IMR-90 (cell line): ENCODE measurements around the gene TAAR9. TPM values are rescaled to one million over a fixed set of nuclear protein-coding genes. Genes with fewer than 3 reads are reported as not detected.

Source experiments
- ATAC-seq: fragments of 200-7000 bp; cut with Tn5 transposase; 2 replicates; pipeline ENCODE4 v1.9.1; 2020; ENCODE audit warnings: low read depth, mild to moderate bottlenecking, moderate library complexity
- BruUV-seq: library from RNA; stranded (reverse); fragments of 400-500 nt; replicated peaks from 2 replicates; lab custom pipeline; 2021; lab: Mats Ljungman, UMichigan
- CTCF ChIA-PET: fragments of 300-600 bp; formaldehyde crosslinking; extraction: SDS; loops from one replicate; lab custom pipeline; 2021; ENCODE audit warnings: antibody characterized with exemption; lab: Yijun Ruan, JAX
- POLR2A ChIA-PET: fragments of 300-600 bp; sonication (Branson Sonifier 250); formaldehyde crosslinking; loops from one replicate; lab custom pipeline; 2022; ENCODE audit warnings: antibody characterized with exemption; ENCODE audit not compliant: unreplicated experiment; lab: Charles Lee
- DNase-seq: peaks from one replicate; pipeline ENCODE4 v3.0.0; 2013
- H2AFZ ChIP-seq: replicated peaks from 2 replicates; pipeline ENCODE3; 2013; ENCODE audit warnings: low read length, mild to moderate bottlenecking; ENCODE audit not compliant: poor library complexity
- H2AK5ac ChIP-seq: 2 replicates; pipeline ENCODE4 v1.6.1; 2013; ENCODE audit warnings: low read depth, low read length, inconsistent platforms
- H2AK9ac ChIP-seq: replicated peaks from 2 replicates; pipeline ENCODE3; 2013; ENCODE audit warnings: mild to moderate bottlenecking, low read depth, low read length, moderate library complexity; ENCODE audit not compliant: poor library complexity
- H2BK120ac ChIP-seq: 2 replicates; pipeline ENCODE4 v1.6.1; 2013; ENCODE audit warnings: low read depth, low read length, inconsistent platforms
- H2BK15ac ChIP-seq: 3 replicates; pipeline ENCODE4 v1.6.1; 2013; ENCODE audit warnings: low read depth, low read length, inconsistent platforms
- H2BK20ac ChIP-seq: 2 replicates; pipeline ENCODE4 v1.6.1; 2013; ENCODE audit warnings: low read depth, mild to moderate bottlenecking, inconsistent platforms, low read length, moderate library complexity
- H2BK5ac ChIP-seq: 2 replicates; pipeline ENCODE4 v1.6.1; 2013; ENCODE audit warnings: mild to moderate bottlenecking, low read depth, low read length, inconsistent platforms; ENCODE audit not compliant: poor library complexity, severe bottlenecking
- H3K14ac ChIP-seq: replicated peaks from 2 replicates; pipeline ENCODE4 v1.6.1; 2013; ENCODE audit warnings: low read depth, low read length, inconsistent platforms
- H3K18ac ChIP-seq: 2 replicates; pipeline ENCODE4 v1.6.1; 2013; ENCODE audit warnings: low read depth, low read length, control low read depth
- H3K23ac ChIP-seq: 2 replicates; pipeline ENCODE4 v1.6.1; 2013; ENCODE audit warnings: low read depth, low read length, inconsistent platforms
- H3K27ac ChIP-seq: 2 replicates; pipeline ENCODE4 v1.5.1; 2013; ENCODE audit warnings: mild to moderate bottlenecking, control low read depth, low read length; ENCODE audit not compliant: insufficient read depth
- H3K27me3 ChIP-seq: 2 replicates; pipeline ENCODE4 v1.6.1; 2013; ENCODE audit warnings: low read length; ENCODE audit not compliant: control insufficient read depth, insufficient read depth
- H3K36me3 ChIP-seq: 2 replicates; pipeline ENCODE4 v1.6.1; 2013; ENCODE audit warnings: low read length, mixed read lengths; ENCODE audit not compliant: control insufficient read depth, insufficient read depth
- H3K4ac ChIP-seq: 2 replicates; pipeline ENCODE4 v1.6.1; 2013; ENCODE audit warnings: low read depth, low read length, inconsistent platforms
- H3K4me1 ChIP-seq: 2 replicates; pipeline ENCODE4 v1.6.1; 2013; ENCODE audit warnings: low read length, mixed read lengths; ENCODE audit not compliant: control insufficient read depth, insufficient read depth
- H3K4me2 ChIP-seq: 2 replicates; pipeline ENCODE4 v1.6.1; 2013; ENCODE audit warnings: low read depth, mild to moderate bottlenecking, control low read depth, low read length, moderate library complexity
- H3K4me3 ChIP-seq: 2 replicates; pipeline ENCODE4 v1.5.1; 2013; ENCODE audit warnings: low read depth, mild to moderate bottlenecking, control low read depth, low read length, moderate library complexity; ENCODE audit not compliant: insufficient read depth
- H3K56ac ChIP-seq: 2 replicates; pipeline ENCODE4 v1.6.1; 2013; ENCODE audit warnings: low read length, inconsistent platforms; ENCODE audit not compliant: insufficient read depth; ENCODE audit errors: extremely low read depth
- H3K79me1 ChIP-seq, 2 experiments: 2 replicates each; pipeline ENCODE4 v1.6.1; 2013; ENCODE audit warnings: low read length in 2 of 2, inconsistent platforms in 1 of 2, low read depth in 1 of 2
- H3K9ac ChIP-seq: 2 replicates; pipeline ENCODE4 v1.6.1; 2013; ENCODE audit warnings: low read depth, low read length, control low read depth
- H3K9me1 ChIP-seq: 2 replicates; pipeline ENCODE4 v1.6.1; 2013; ENCODE audit warnings: low read length, inconsistent platforms; ENCODE audit not compliant: insufficient read depth
- H3K9me3 ChIP-seq: 2 replicates; pipeline ENCODE4 v1.6.1; 2013; ENCODE audit warnings: low read length; ENCODE audit not compliant: control insufficient read depth, insufficient read depth
- H4K20me1 ChIP-seq: 2 replicates; pipeline ENCODE4 v1.6.1; 2013; ENCODE audit warnings: low read length, inconsistent platforms; ENCODE audit not compliant: insufficient read depth
- H4K5ac ChIP-seq: 2 replicates; pipeline ENCODE4 v1.6.1; 2013; ENCODE audit warnings: mild to moderate bottlenecking, low read depth, low read length, control low read depth
- H4K8ac ChIP-seq, 2 experiments: 2 replicates each; pipeline ENCODE4 v1.6.1; 2013; ENCODE audit warnings: low read depth in 2 of 2, low read length in 2 of 2, control low read depth in 1 of 2, inconsistent platforms in 1 of 2
- H4K91ac ChIP-seq: 2 replicates; pipeline ENCODE4 v1.6.1; 2013; ENCODE audit warnings: low read depth, low read length, inconsistent platforms; ENCODE audit not compliant: insufficient read depth
- BHLHE40 ChIP-seq: fragments of 150-350 bp; IDR thresholded peaks from 2 replicates; pipeline ENCODE4 v1.6.1; 2016; ENCODE audit warnings: mild to moderate bottlenecking, low read depth, low read length
- CEBPB ChIP-seq: IDR thresholded peaks from 2 replicates; pipeline ENCODE4 v1.6.1; 2012; ENCODE audit warnings: low read depth, low read length, improper control_type of control experiment
- CHD1 ChIP-seq: IDR thresholded peaks from 2 replicates; pipeline ENCODE4 v1.6.1; 2012; ENCODE audit warnings: low read depth, low read length, improper control_type of control experiment
- FOS ChIP-seq: fragments of 150-350 bp; IDR thresholded peaks from 2 replicates; pipeline ENCODE4 v1.6.1; 2016; ENCODE audit warnings: low read depth, low read length
- MAFK ChIP-seq: IDR thresholded peaks from 2 replicates; pipeline ENCODE4 v1.6.1; 2012; ENCODE audit warnings: low read depth, low read length, improper control_type of control experiment
- MAZ ChIP-seq: IDR thresholded peaks from 2 replicates; pipeline ENCODE4 v1.6.1; 2012; ENCODE audit warnings: low read depth, mild to moderate bottlenecking, low read length, improper control_type of control experiment, moderate library complexity, borderline replicate concordance
- MXI1 ChIP-seq: IDR thresholded peaks from 2 replicates; pipeline ENCODE4 v1.6.1; 2012; ENCODE audit warnings: low read depth, mild to moderate bottlenecking, low read length, moderate library complexity, borderline replicate concordance
- NFE2L2 ChIP-seq: fragments of 150-350 bp; IDR thresholded peaks from 2 replicates; pipeline ENCODE4 v1.6.1; 2016; ENCODE audit warnings: low read depth, mild to moderate bottlenecking, low read length
- POLR2A ChIP-seq: IDR thresholded peaks from 2 replicates; pipeline ENCODE4 v1.6.1; 2012; ENCODE audit warnings: mild to moderate bottlenecking, low read depth, low read length
- RAD21 ChIP-seq: IDR thresholded peaks from 2 replicates; pipeline ENCODE4 v1.6.1; 2012; ENCODE audit warnings: low read length, improper control_type of control experiment
- RCOR1 ChIP-seq: IDR thresholded peaks from 2 replicates; pipeline ENCODE4 v1.6.1; 2012; ENCODE audit warnings: mild to moderate bottlenecking, low read length, improper control_type of control experiment; ENCODE audit not compliant: insufficient replicate concordance
- RFX5 ChIP-seq: IDR thresholded peaks from 2 replicates; pipeline ENCODE4 v1.8.0; 2012; ENCODE audit warnings: low read depth, mild to moderate bottlenecking, low read length, moderate library complexity
- SMC3 ChIP-seq: fragments of 150-350 bp; IDR thresholded peaks from 2 replicates; pipeline ENCODE4 v1.6.1; 2016; ENCODE audit warnings: low read depth, mild to moderate bottlenecking, antibody characterized with exemption, low read length, moderate library complexity
- WGBS, 2 experiments: methylation state at CpG; one replicate each; pipeline versions ENCODE4 v1.1.5 to v1.1.7; 2013; ENCODE audit warnings: missing lambda C conversion rate in 2 of 2; ENCODE audit not compliant: insufficient read length in 1 of 2; ENCODE audit errors: extremely low coverage in 2 of 2; 5-methylcytosine and 5-hydroxymethylcytosine counted together
- dilution Hi-C: fragments of 300-500 bp; cut with HindIII; formaldehyde crosslinking; loops from one replicate; pipeline ENCODE4 v1.14.3; 2018; ENCODE audit warnings: low sequenced_read_pairs; ENCODE audit not compliant: unreplicated experiment
- in situ Hi-C: fragments of 300-500 bp; cut with MboI; formaldehyde crosslinking; loops from 3 replicates; pipeline ENCODE4 v1.14.3; 2019; ENCODE audit warnings: low sequenced_read_pairs, inconsistent platforms, mixed read lengths
- intact Hi-C: fragments of 100-400 bp; cut with micrococcal nuclease; formaldehyde crosslinking; loops from 2 replicates; pipeline ENCODE4 v1.10.0; 2022
- polyA plus RNA-seq, 3 experiments: library from polyadenylated mRNA; depleted of rRNA; stranded (reverse); fragments of >200 nt; gene quantifications; 2 replicates each; pipeline ENCODE4 v1.2.3, GENCODE V29; 2012; ENCODE audit warnings: low replicate concordance in 1 of 3
- total RNA-seq: library from RNA; depleted of rRNA; stranded (reverse); fragments of >200 nt; gene quantifications from 2 replicates; pipeline ENCODE4 v1.2.3, GENCODE V29; 2012
- TF ChIP-seq, protein P1 (sequence below): fragments of 150-350 bp; IDR thresholded peaks from 2 replicates; pipeline ENCODE4 v1.6.1; 2016; ENCODE audit warnings: low read depth, mild to moderate bottlenecking, low read length, moderate library complexity, borderline replicate concordance
- TF ChIP-seq, protein P2 (sequence below): fragments of 150-350 bp; IDR thresholded peaks from 2 replicates; pipeline ENCODE4 v1.6.1; 2017; ENCODE audit warnings: mild to moderate bottlenecking, antibody characterized with exemption, low read length, low read depth
- TF ChIP-seq, protein P3 (sequence below): conservative IDR thresholded peaks from 2 replicates; pipeline ENCODE4 v1.5.1; 2012; ENCODE audit warnings: mild to moderate bottlenecking, low read depth, low read length, improper control_type of control experiment

The TAAR9 gene
- total and polyA plus RNA-seq, 2 of the 4 experiments (the other 2 are of a cell fraction) = not detected

DNA sequence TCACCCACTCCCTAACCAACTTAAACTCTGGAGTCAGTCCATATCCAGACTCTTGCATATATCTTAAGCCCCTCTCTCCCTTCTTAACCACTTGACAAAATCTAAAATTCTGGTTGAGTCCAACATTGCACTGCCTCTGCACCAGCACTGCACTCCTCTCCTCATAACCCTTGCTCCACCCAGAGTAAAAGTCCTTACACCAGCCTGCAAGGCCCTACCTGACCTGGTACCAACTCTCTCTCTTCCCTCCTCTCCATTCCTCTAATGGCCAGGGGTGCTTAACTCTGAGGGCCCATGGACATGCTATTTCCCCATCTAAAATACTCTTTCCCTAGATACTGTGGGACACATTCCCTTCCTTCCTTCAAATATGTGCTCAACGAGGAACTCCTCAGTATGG lies 46.2 kb upstream of the TAAR9 start:
- in situ Hi-C loops = loop anchor here (25.0 kb wide), 1 partner anchor 805 kb away; no protein-coding TSS in a partner anchor

More for the DNA sequence above, 46.2 kb upstream of the TAAR9 start:
- Histone ChIP-seq H2AFZ (no peak overlapping the region), H2AK5ac (no peak overlapping the region), H3K4me2 (no peak overlapping the region), H4K5ac (no peak overlapping the region), H3K4me3 (no peak overlapping the region), H2BK20ac (no peak overlapping the region), H3K9me1 (peaks cover 17% of the 10 kb centered on the region), H3K27me3 (no peaks in the 10 kb centered on the region), H2BK5ac (no peak overlapping the region), H4K20me1 (peaks cover 21% of the 10 kb centered on the region), H3K27ac (no peak overlapping the region), H3K14ac (no peak overlapping the region; the same call in 1 of the 2 replicates), H3K9me3 (no peaks in the 10 kb centered on the region), H2BK120ac (no peak overlapping the region), H3K18ac (no peak overlapping the region), H2BK15ac (no peak overlapping the region), H4K8ac (no peak overlapping the region), H3K56ac (no peak overlapping the region), H2AK9ac (no peak overlapping the region), H3K79me1 (peaks cover 33 to 55% of the 10 kb centered on the region in 2 experiments), H3K9ac (no peak overlapping the region), H3K23ac (no peak overlapping the region), H3K4ac (no peak overlapping the region), H3K4me1 (no peaks in the 10 kb centered on the region), H4K91ac (no peak overlapping the region), H3K36me3 (peaks cover 8% of the 10 kb centered on the region; the same call in 1 of the 2 replicates)
- no TSS peak for BruUV-seq
- 78% methylated on average over 1 of the region's 1 CpG; no CpG with 5 or more reads in 1 of the 2 experiments for WGBS, 2 experiments
- dilution Hi-C loops (loop anchor here (25.0 kb wide), 1 partner anchor 205 kb away; no protein-coding TSS in a partner anchor), intact Hi-C loops (no loop called here)
- DNase-seq = no peak
- TF ChIP-seq CHD1 (no peak), NFE2L2 (no peak), MAZ (no peak), BHLHE40 (no peak), MXI1 (no peak), RAD21 (no peak), SMC3 (no peak), POLR2A (no peak), FOS (no peak), RFX5 (no peak), RCOR1 (no peak), CEBPB (no peak), MAFK (no peak)
- TF ChIP-seq, protein P1, sequence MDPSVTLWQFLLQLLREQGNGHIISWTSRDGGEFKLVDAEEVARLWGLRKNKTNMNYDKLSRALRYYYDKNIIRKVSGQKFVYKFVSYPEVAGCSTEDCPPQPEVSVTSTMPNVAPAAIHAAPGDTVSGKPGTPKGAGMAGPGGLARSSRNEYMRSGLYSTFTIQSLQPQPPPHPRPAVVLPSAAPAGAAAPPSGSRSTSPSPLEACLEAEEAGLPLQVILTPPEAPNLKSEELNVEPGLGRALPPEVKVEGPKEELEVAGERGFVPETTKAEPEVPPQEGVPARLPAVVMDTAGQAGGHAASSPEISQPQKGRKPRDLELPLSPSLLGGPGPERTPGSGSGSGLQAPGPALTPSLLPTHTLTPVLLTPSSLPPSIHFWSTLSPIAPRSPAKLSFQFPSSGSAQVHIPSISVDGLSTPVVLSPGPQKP = no peak
- TF ChIP-seq, protein P2, sequence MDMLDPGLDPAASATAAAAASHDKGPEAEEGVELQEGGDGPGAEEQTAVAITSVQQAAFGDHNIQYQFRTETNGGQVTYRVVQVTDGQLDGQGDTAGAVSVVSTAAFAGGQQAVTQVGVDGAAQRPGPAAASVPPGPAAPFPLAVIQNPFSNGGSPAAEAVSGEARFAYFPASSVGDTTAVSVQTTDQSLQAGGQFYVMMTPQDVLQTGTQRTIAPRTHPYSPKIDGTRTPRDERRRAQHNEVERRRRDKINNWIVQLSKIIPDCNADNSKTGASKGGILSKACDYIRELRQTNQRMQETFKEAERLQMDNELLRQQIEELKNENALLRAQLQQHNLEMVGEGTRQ = no peak
- TF ChIP-seq, protein P3, sequence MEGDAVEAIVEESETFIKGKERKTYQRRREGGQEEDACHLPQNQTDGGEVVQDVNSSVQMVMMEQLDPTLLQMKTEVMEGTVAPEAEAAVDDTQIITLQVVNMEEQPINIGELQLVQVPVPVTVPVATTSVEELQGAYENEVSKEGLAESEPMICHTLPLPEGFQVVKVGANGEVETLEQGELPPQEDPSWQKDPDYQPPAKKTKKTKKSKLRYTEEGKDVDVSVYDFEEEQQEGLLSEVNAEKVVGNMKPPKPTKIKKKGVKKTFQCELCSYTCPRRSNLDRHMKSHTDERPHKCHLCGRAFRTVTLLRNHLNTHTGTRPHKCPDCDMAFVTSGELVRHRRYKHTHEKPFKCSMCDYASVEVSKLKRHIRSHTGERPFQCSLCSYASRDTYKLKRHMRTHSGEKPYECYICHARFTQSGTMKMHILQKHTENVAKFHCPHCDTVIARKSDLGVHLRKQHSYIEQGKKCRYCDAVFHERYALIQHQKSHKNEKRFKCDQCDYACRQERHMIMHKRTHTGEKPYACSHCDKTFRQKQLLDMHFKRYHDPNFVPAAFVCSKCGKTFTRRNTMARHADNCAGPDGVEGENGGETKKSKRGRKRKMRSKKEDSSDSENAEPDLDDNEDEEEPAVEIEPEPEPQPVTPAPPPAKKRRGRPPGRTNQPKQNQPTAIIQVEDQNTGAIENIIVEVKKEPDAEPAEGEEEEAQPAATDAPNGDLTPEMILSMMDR = no peak
- ChIA-PET POLR2A (no interaction called here), CTCF (no interaction called here)
- ATAC-seq = no peak
